Central memory CD8-positive, alpha-beta T cell (primary cell): ENCODE results near the gene PHACTR1.

Source experiments
- ATAC-seq: fragments of 150-1000 bp; cut with Tn5 transposase; replicated peaks from 2 replicates; pipeline ENCODE4 v1.10.0; 2022; ENCODE audit warnings: mild to moderate bottlenecking, moderate FRiP score, moderate number of reproducible peaks; ENCODE audit not compliant: poor library complexity, severe bottlenecking; ENCODE audit errors: extremely low read depth
- DNase-seq, 2 donors: peaks; one replicate each; pipeline ENCODE4 v3.0.0; 2021; ENCODE audit warnings: low spot score in 2 of 2
- H3K27ac Mint-ChIP-seq: one replicate; pipeline ENCODE4 v1.8.0; 2022; ENCODE audit warnings: low read depth, mild to moderate bottlenecking, moderate library complexity, mixed read lengths
- H3K27me3 Mint-ChIP-seq: one replicate; pipeline ENCODE4 v1.8.0; 2022; ENCODE audit warnings: mixed read lengths
- H3K36me3 Mint-ChIP-seq: one replicate; pipeline ENCODE4 v1.8.0; 2022; ENCODE audit warnings: mild to moderate bottlenecking, moderate library complexity, mixed read lengths; ENCODE audit not compliant: insufficient read depth
- H3K4me1 Mint-ChIP-seq: one replicate; pipeline ENCODE4 v1.8.0; 2022; ENCODE audit warnings: mixed read lengths
- H3K4me3 Mint-ChIP-seq: one replicate; pipeline ENCODE4 v1.8.0; 2022; ENCODE audit warnings: mild to moderate bottlenecking, moderate library complexity, mixed read lengths
- H3K9me3 Mint-ChIP-seq: one replicate; pipeline ENCODE4 v1.8.0; 2022; ENCODE audit warnings: mixed read lengths

Gene PHACTR1

DNA sequence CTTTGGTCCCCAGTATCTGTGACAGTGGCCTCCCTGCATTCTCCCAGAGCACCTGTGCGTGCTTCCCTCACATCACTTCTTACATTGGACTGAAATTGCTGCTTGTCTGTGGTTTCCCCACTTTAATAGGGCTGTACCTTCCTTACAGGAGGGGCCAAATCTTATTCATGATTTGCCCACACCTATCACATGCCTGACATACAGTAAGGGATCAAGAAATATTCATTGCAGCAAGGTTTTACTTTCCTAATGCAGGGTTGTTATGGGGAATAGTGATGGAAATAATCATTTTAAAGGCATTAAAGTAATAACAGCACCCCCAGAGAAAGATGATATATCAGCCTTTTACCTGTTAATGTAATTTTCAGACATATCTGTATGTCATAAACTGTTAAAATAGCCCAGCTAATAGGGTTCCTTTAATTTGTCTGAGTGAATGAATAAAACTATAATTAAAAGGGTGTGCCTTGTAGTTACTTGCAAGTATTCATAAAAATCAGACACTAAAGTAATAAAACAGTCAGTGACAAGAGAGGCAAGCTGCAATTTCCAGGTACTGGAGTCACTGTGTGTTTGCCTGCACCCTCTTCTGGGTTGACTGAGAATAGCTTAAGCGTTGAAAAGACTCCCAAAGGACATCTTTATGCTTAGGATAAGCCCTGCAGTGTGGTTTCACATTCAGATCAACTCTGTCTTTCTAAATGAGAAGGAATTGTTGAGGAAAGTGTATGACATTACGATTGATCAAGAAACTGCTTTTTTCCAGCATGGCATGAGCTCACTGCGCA, 182.7 kb downstream of the PHACTR1 start:
- Mint-ChIP-seq H3K4me3 (no peak overlapping the region), H3K9me3 (no peaks in the 10 kb centered on the region), H3K4me1 (no peaks in the 10 kb centered on the region), H3K27me3 (peaks cover 62% of the 10 kb centered on the region), H3K27ac (no peak overlapping the region), H3K36me3 (peaks cover 1% of the 10 kb centered on the region)
- ATAC-seq (no peak), DNase-seq (no peak)

- H3K27me3 Mint-ChIP-seq: peaks cover 60% of the 10 kb centered on the region
- H3K36me3 Mint-ChIP-seq: no peaks in the 10 kb centered on the region
- no peak for ATAC-seq
- H3K4me1 Mint-ChIP-seq: no peaks in the 10 kb centered on the region
- no peak for DNase-seq
- H3K27ac Mint-ChIP-seq: no peak overlapping the region
- H3K9me3 Mint-ChIP-seq: no peaks in the 10 kb centered on the region
- H3K4me3 Mint-ChIP-seq: no peak overlapping the region
Observed at GRCh38 chr6:12903246-12903645, 186.7 kb downstream of the PHACTR1 start.

GRCh38 chr6:12909833-12910232, 193.3 kb downstream of the PHACTR1 start:
- no peak overlapping the region for H3K4me3 Mint-ChIP-seq
- ATAC-seq (no peak), DNase-seq (no peak)
- no peaks in the 10 kb centered on the region for H3K36me3 Mint-ChIP-seq
- H3K4me1 Mint-ChIP-seq: no peaks in the 10 kb centered on the region
- no peaks in the 10 kb centered on the region for H3K9me3 Mint-ChIP-seq
- no peak overlapping the region for H3K27ac Mint-ChIP-seq
- H3K27me3 Mint-ChIP-seq: peaks cover 37% of the 10 kb centered on the region

DNA sequence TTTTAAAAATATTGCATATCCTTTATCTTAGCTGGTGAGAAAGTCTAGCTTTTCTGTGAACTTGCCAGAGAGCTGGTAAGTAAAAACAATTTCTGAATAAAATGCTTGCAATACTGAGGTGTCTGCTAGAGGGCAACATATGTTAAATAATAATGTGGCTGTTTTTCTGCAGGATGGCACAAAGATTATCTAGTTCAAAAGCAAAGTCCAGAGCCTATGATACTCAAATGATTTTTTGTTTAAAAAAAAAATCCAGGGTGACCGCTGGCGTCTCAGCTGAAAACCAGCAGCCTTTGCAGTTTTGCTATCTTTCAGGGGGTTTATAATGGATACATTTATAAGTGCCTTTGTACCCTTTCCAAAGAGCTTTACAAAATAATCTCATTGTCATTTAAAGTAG, 194.9 kb downstream of the PHACTR1 start:
- no peaks in the 10 kb centered on the region for H3K4me1 Mint-ChIP-seq
- H3K27me3 Mint-ChIP-seq: peaks cover 38% of the 10 kb centered on the region
- no peaks in the 10 kb centered on the region for H3K9me3 Mint-ChIP-seq
- no peak overlapping the region for H3K4me3 Mint-ChIP-seq
- no peak overlapping the region for H3K27ac Mint-ChIP-seq
- ATAC-seq: no peak
- no peaks in the 10 kb centered on the region for H3K36me3 Mint-ChIP-seq
- DNase-seq: no peak

DNA sequence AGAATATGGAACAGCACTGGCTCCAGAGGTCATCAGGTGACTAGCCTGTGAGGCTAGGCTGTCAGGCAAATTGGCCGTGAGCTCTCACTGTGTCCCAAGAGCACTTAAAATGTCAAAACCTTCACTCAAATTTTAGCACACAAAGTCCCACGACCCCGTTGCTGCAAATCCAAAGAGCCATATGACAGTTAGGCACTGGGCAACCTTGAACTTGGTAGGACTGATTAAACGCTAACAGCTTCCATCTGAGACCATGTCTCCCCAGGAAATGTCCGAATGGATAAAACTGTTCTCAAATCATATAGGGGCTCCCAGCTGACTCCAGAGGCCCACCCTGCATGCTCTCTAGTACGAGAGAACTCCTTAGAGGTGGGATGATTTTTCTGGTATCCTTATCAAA, 196.6 kb downstream of the PHACTR1 start:
- Mint-ChIP-seq H3K9me3 (no peaks in the 10 kb centered on the region), H3K27me3 (peaks cover 35% of the 10 kb centered on the region), H3K4me1 (no peaks in the 10 kb centered on the region), H3K27ac (no peak overlapping the region), H3K36me3 (no peaks in the 10 kb centered on the region), H3K4me3 (no peak overlapping the region)
- no peak for DNase-seq
- no peak for ATAC-seq

- Mint-ChIP-seq H3K4me3 (no peak overlapping the region), H3K36me3 (no peaks in the 10 kb centered on the region), H3K27me3 (peaks cover 34% of the 10 kb centered on the region), H3K27ac (no peak overlapping the region), H3K4me1 (no peaks in the 10 kb centered on the region), H3K9me3 (no peaks in the 10 kb centered on the region)
- ATAC-seq (no peak), DNase-seq (no peak)
Observed at GRCh38 chr6:12916006-12916405, 199.4 kb downstream of the PHACTR1 start.

DNA sequence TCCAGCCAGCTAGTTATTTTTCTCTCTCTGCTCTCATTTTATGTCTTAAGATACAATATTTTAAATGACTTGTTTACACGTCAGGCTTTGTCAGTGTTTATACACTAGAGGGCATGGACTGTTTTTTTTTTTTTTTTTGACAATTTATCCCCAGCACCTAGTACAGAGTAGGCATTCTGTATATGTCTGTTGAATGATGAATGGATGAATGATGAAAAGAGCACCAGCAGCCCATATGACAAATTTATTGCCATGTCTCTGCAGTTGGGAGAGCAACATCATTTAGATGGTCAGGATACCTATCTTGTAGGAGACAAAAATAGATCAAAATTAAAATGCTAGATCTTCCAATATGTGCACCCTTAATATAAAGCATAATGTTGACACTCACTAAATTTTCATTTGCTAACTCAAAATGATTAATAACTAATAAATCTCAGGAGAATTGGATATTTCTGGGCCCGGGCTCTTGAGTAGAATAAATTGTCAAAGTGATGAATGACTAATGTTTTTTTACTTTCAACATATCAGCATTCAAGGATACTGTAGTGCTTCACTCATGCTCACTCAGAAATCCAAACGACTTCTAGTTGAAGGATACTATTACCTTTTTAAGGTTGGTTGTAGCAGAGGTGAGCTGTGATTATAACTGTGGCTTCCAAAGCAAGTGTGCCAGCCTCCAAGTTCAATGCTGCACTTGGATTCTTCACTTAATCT, 200.0 kb downstream of the PHACTR1 start:
- Mint-ChIP-seq H3K27ac (no peak overlapping the region), H3K36me3 (no peaks in the 10 kb centered on the region), H3K4me1 (no peaks in the 10 kb centered on the region), H3K27me3 (peaks cover 34% of the 10 kb centered on the region), H3K4me3 (no peak overlapping the region), H3K9me3 (no peaks in the 10 kb centered on the region)
- DNase-seq (no peak), ATAC-seq (no peak)

DNA sequence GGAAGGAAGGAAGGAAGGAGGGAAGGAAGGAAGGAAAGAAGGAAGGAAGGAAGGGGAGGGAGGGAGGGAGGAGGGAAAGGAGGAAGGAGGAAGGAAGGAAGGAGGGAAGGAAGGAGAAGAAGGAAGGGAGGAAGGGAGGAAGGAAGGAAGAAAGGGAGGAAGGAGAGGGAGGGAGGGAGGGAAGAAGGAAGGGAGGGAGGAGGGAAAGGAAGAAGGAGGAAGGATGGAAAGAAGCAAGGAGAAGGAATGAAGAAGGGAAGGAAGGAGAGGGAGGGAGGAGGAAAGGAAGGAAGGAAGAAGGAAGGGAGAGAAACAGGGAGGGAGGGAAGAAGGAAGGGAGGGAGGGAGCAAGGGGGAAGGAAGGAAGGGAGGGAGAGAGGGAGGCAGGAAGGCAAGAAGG, 204.9 kb downstream of the PHACTR1 start:
- H3K4me1 Mint-ChIP-seq: no peaks in the 10 kb centered on the region
- H3K36me3 Mint-ChIP-seq: no peaks in the 10 kb centered on the region
- H3K27me3 Mint-ChIP-seq: peaks cover 22% of the 10 kb centered on the region
- DNase-seq (no peak), ATAC-seq (no peak)
- no peaks in the 10 kb centered on the region for H3K9me3 Mint-ChIP-seq
- H3K27ac Mint-ChIP-seq: no peak overlapping the region
- H3K4me3 Mint-ChIP-seq: no peak overlapping the region

- no peaks in the 10 kb centered on the region for H3K4me1 Mint-ChIP-seq
- DNase-seq (no peak), ATAC-seq (no peak)
- no peaks in the 10 kb centered on the region for H3K36me3 Mint-ChIP-seq
- peaks cover 26% of the 10 kb centered on the region for H3K27me3 Mint-ChIP-seq
- no peaks in the 10 kb centered on the region for H3K9me3 Mint-ChIP-seq
- no peak overlapping the region for H3K27ac Mint-ChIP-seq
- H3K4me3 Mint-ChIP-seq: no peak overlapping the region
Observed at GRCh38 chr6:12923644-12924235, 207.2 kb downstream of the PHACTR1 start.

- ATAC-seq (no peak), DNase-seq (no peak)
- Mint-ChIP-seq H3K9me3 (no peaks in the 10 kb centered on the region), H3K4me3 (no peak overlapping the region), H3K36me3 (no peaks in the 10 kb centered on the region), H3K4me1 (no peaks in the 10 kb centered on the region), H3K27me3 (peaks cover 19% of the 10 kb centered on the region), H3K27ac (no peak overlapping the region)
Observed at GRCh38 chr6:12924911-12925310, 208.3 kb downstream of the PHACTR1 start.

DNA sequence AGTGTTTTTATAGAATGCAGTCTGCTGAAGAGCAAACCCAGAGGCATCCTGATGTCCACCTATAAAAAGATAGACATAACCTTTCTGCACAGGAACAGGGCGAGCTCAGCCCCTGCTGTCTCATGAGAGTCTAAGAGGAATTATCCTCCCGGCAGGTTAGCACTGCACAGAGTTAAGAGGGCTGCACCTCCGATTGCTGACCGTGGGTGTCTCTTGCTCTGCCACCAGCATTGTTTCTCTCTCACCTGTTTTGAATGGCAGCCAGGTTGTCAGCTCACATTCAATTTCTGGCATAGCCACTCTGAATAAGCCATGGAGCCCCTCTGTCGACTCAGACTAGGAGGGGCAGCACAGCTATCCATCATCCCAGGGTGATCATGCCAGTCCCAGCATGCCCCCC, 211.2 kb downstream of the PHACTR1 start:
- DNase-seq: no peak
- H3K4me1 Mint-ChIP-seq: no peaks in the 10 kb centered on the region
- no peak overlapping the region for H3K27ac Mint-ChIP-seq

DNA sequence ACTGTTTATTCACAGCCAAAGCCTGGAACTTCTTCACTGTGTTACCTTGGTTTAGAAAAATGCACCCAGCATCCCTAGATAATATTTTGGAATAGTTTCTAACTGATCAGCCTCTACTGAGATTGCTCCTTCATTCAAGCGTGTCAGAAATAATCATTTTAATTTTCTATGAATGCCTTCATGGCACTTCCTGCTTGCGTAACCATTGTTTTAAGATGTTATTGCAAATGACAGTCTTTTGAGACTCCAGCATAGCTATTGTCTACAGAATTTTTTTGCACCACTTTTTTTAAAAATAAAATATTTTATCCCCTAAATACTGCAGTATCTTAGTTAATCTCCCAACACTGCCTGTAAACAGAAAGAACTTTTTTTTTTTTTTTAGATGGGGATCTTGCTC, 213.1 kb downstream of the PHACTR1 start:
- ATAC-seq: no peak
- H3K27ac Mint-ChIP-seq: no peak overlapping the region
- no peaks in the 10 kb centered on the region for H3K9me3 Mint-ChIP-seq
- DNase-seq: no peak
- no peaks in the 10 kb centered on the region for H3K36me3 Mint-ChIP-seq
- peaks cover 34% of the 10 kb centered on the region for H3K27me3 Mint-ChIP-seq
- no peak overlapping the region for H3K4me3 Mint-ChIP-seq
- H3K4me1 Mint-ChIP-seq: no peaks in the 10 kb centered on the region

More for the DNA sequence above, 211.2 kb downstream of the PHACTR1 start:
- no peaks in the 10 kb centered on the region for H3K9me3 Mint-ChIP-seq
- no peak for ATAC-seq
- no peaks in the 10 kb centered on the region for H3K36me3 Mint-ChIP-seq
- peaks cover 31% of the 10 kb centered on the region for H3K27me3 Mint-ChIP-seq
- H3K4me3 Mint-ChIP-seq: no peak overlapping the region

DNA sequence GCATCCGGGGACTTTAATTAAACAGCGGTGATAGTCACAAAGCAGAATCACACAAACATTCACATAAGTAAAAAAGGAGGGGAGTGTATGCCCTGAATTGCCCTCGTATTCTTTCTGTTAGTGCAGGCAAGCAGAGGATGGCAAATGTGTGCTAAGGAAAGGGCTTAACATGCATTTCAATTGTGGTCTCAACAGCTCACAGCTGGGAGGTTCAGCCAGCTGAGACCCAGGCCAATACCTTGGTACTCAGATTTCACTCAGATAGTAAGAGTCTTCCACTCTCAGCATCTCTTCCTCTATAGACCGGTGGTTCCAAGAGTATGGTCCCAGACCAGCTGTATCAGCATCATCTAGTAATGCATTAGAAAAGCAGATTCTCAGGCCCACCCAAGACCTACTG, 215.1 kb downstream of the PHACTR1 start:
- no peaks in the 10 kb centered on the region for H3K9me3 Mint-ChIP-seq
- H3K36me3 Mint-ChIP-seq: no peaks in the 10 kb centered on the region
- DNase-seq: no peak
- no peak for ATAC-seq
- H3K4me1 Mint-ChIP-seq: no peaks in the 10 kb centered on the region
- H3K4me3 Mint-ChIP-seq: no peak overlapping the region
- H3K27me3 Mint-ChIP-seq: peaks cover 21% of the 10 kb centered on the region
- H3K27ac Mint-ChIP-seq: no peak overlapping the region
